NT2/D1 (cell line): ENCODE measurements around the gene IKZF3.

Experiments
- SUZ12 ChIP-seq: IDR thresholded peaks from 2 replicates; pipeline ENCODE4 v1.6.1; 2011; ENCODE audit not compliant: insufficient read length, insufficient read depth; ENCODE audit errors: extremely low read depth
- YY1 ChIP-seq: IDR thresholded peaks from 2 replicates; pipeline ENCODE4 v1.6.1; 2011; ENCODE audit not compliant: insufficient read length, insufficient read depth
- ZNF274 ChIP-seq: IDR thresholded peaks from 2 replicates; pipeline ENCODE4 v1.6.1; 2011; ENCODE audit warnings: mild to moderate bottlenecking, low read depth, low read length

GRCh38 chr17:39747745-39748144 is 116.4 kb downstream of the IKZF3 start:
- no peak for TF ChIP-seq YY1
- TF ChIP-seq ZNF274 = no peak
- no peak for TF ChIP-seq SUZ12
